ENCODE results near the gene DUS4L.

The DUS4L gene

DNA sequence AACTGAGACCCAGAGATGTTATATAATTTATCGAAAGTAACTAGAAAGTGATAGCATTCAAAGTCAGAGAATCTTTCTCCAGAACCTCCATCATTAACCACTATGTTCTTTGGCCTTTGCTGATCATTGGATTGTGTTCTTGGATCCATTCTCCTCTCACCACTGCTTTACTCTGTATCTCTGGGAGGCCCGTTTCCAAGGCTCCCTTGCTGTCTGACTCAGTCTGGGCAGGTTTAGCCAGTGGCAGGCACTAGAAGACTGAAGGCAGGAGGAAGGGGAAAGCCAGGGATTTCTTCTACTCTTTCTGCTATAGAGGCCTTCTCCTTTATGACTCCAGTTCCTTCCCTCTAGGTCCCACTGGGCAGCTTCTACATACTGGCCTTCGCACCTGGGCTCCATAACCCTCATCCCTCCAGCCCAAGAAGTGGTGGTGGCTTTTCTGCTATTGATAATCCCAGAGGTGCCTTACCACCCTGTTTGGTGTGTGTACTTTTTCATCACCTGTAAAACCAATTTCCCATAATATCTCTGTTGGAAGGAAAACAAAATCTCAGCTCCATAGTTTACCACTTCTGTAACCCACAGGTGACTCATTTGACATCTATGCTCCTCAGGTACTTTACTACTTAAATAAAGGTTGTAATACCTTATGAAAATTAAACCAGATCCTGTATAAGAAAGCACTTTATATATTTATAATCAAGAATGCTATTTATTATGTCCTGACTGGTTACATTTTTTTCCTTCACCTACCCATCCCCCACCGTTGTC, 52.3 kb downstream of the DUS4L start:
- H3K36me3 ChIP-seq = peaks cover 5 to 47% (median 22%) of the 10 kb centered on the region in 11 experiments; a peak in 18 of 22 replicates

DNA sequence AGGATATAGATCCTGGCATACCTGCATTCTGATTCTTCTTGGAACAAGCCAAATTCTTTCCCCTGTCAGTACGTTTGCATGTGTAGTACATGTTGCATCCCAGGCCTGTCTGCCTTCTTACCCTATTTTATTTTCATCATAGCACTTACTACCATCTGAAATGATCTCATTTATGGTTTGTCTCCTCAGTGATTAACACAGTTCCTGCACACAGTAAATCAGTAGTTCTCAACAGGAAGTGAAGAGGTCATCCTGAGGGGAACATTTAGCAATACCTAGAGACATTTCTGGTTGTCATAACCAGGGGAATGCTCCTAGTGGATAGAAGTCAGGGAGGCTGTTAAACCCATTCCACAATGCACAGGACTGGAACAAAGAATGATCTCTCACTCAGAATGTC, 58.7 kb downstream of the DUS4L start:
- no peak for TF ChIP-seq Cebpa-rat (IDR thresholded peaks at IDR 0.05)
- no peaks in the 10 kb centered on the region for H4K20me1 ChIP-seq
- peak overlapping the region in 5 of 11 experiments; percentile 41 to 66 (median 49); a peak in 11 of 22 replicates for H3K4me2 ChIP-seq
- no peaks in the 10 kb centered on the region for H3K27me3 ChIP-seq
- no peak overlapping the region for H3K9ac ChIP-seq
- H3K36me3 ChIP-seq = peaks cover 0 to 13% (median 0%) of the 10 kb centered on the region in 11 experiments; a peak in 1 of 22 replicates
- no peak overlapping the region for H3K4me3 ChIP-seq
- H3K9me3 ChIP-seq (replicated peaks in 1 of 11) = peaks cover 0 to 5% (median 0%) of the 10 kb centered on the region in 11 experiments; a peak in 4 of 22 replicates
- H3K27ac ChIP-seq = peak overlapping the region in 3 of 11 experiments; percentile 4 to 11 (median 9); a peak in 3 of 22 replicates
- peaks cover 0 to 35% (median 5%) of the 10 kb centered on the region in 10 experiments; a peak in 10 of 20 replicates for H3K4me1 ChIP-seq

More for the DNA sequence above, 52.3 kb downstream of the DUS4L start:
- Histone ChIP-seq H3K4me3 (no peak overlapping the region), H3K27me3 (no peaks in the 10 kb centered on the region), H3K4me1 (peaks cover 0 to 39% (median 0%) of the 10 kb centered on the region in 10 experiments; a peak in 4 of 20 replicates), H3K4me2 (peak overlapping the region in 2 of 11 experiments; percentile 21 to 44; a peak in 2 of 22 replicates), H3K9ac (no peak overlapping the region), H3K9me3 (replicated peaks in 1 of 11) (no peaks in the 10 kb centered on the region), H3K27ac (peak overlapping the region in 2 of 11 experiments; percentile 35 to 50; a peak in 1 of 22 replicates), H4K20me1 (no peaks in the 10 kb centered on the region)
- TF ChIP-seq Cebpa-rat (IDR thresholded peaks at IDR 0.05) = no peak

DNA sequence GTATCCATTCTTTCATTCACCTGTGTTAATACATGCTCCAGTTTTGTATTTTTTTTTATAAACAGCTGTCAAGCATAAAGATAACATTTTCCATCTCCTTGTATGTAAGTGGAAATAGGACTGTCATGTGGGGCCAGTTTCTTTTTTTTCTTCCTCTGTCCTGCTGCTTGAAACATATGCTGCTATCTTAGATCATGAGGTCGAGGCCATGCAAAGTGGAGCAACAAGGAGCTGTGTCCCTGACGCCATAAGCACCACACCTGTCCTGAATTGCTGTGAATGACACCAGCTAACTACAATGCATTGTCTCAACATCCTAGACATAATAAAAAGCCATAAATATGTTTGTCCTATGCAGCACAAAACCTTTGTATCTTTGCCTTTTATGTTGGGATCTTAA, 59.1 kb downstream of the DUS4L start:
- no peaks in the 10 kb centered on the region for H4K20me1 ChIP-seq
- H3K36me3 ChIP-seq = 0 out of 22 replicates have a peak, but pooled peaks cover 0 to 13% (median 0%) of the 10 kb centered on the region in 11 experiments
- peak overlapping the region in 5 of 11 experiments; percentile 41 to 66 (median 49); a peak in 10 of 22 replicates for H3K4me2 ChIP-seq
- H3K27ac ChIP-seq = peak overlapping the region in 3 of 11 experiments; percentile 4 to 16 (median 11); a peak in 1 of 22 replicates
- H3K9me3 ChIP-seq (replicated peaks in 1 of 11) = peaks cover 0 to 5% (median 0%) of the 10 kb centered on the region in 11 experiments; a peak in 4 of 22 replicates
- H3K4me1 ChIP-seq = peaks cover 0 to 35% (median 5%) of the 10 kb centered on the region in 10 experiments; a peak in 10 of 20 replicates
- no peak overlapping the region for H3K4me3 ChIP-seq
- H3K9ac ChIP-seq = no peak overlapping the region
- H3K27me3 ChIP-seq = no peaks in the 10 kb centered on the region
- no peak for TF ChIP-seq Cebpa-rat (IDR thresholded peaks at IDR 0.05)

DNA sequence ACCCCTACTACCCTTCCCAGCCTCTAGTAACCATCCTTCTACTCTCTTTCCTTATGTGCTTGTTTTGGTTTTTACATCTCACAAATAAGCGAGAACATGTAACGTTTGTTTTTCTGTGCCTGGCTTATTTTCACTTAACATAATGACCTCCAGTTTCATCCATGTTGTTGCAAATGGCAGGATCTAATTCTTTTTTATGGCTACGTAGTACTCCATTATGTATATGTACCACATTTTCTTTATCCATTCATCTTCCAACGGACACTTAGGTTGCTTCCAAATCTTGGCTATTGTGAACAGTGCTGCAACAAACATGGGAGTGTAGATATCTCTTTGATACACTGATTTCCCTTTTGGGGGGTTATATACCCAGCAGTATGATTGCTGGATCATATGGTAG, 63.2 kb downstream of the DUS4L start:
- Histone ChIP-seq H3K36me3 (no peaks in the 10 kb centered on the region), H3K27ac (no peak overlapping the region), H3K4me1 (peaks cover 0 to 50% (median 5%) of the 10 kb centered on the region in 10 experiments; a peak in 10 of 20 replicates), H3K9ac (no peak overlapping the region), H3K4me2 (peak overlapping the region in 1 of 11 experiments; percentile 63; a peak in 1 of 22 replicates), H3K27me3 (no peaks in the 10 kb centered on the region), H3K4me3 (no peak overlapping the region), H3K9me3 (replicated peaks in 1 of 11) (peaks cover 0 to 5% (median 0%) of the 10 kb centered on the region in 11 experiments; a peak in 4 of 22 replicates), H4K20me1 (no peaks in the 10 kb centered on the region)
- TF ChIP-seq Cebpa-rat (IDR thresholded peaks at IDR 0.05) = no peak

All from BLaER1 treated with 17β-estradiol and CSF1 and Interleukin-3, amounts not matched to agents 10 nM and 100 nM (cell line).